HEK293 (cell line): ENCODE results near the gene TRAM2.
A peak's percentile ranks its signal among the peaks of the same experiment; 100 is the strongest.

Source experiments
- CTCF ChIA-PET: fragments of 350-600 bp; formaldehyde crosslinking; extraction: SDS; loops from one replicate; lab custom pipeline; 2021; ENCODE audit warnings: antibody characterized with exemption; lab: Yijun Ruan, JAX
- POLR2A ChIA-PET: fragments of 300-600 bp; formaldehyde crosslinking; extraction: SDS; loops from one replicate; lab custom pipeline; 2020; ENCODE audit warnings: antibody characterized with exemption, inconsistent platforms; lab: Yijun Ruan, JAX
- H3K27ac ChIP-seq: fragments of 200-500 bp; sonication (Bioruptor generic); 2 replicates; pipeline ENCODE4 v1.5.1; 2014; ENCODE audit warnings: low read depth, low read length, control low read depth, inconsistent platforms; ENCODE audit errors: extremely low read depth
- H3K36me3 ChIP-seq, 2 experiments: fragments of 200-500 bp in 1 of 2; sonication (Bioruptor generic) in 1 of 2; 1 replicate in 1 of 2; 2 replicates in 1 of 2; pipeline ENCODE4 v1.5.1; 2014 to 2017; ENCODE audit warnings: inconsistent platforms in 2 of 2, low read length in 2 of 2; ENCODE audit not compliant: control insufficient read depth in 2 of 2, insufficient read depth in 1 of 2
- H3K4me1 ChIP-seq: fragments of 200-500 bp; sonication (Bioruptor generic); 2 replicates; pipeline ENCODE4 v1.5.1; 2014; ENCODE audit warnings: mild to moderate bottlenecking, low read length, inconsistent platforms; ENCODE audit not compliant: control insufficient read depth, insufficient read depth
- H3K4me3 ChIP-seq: 2 replicates; pipeline ENCODE4 v1.5.1; 2011; ENCODE audit warnings: low read depth, mild to moderate bottlenecking, control low read depth, low read length, moderate library complexity
- H3K9me3 ChIP-seq: fragments of 200-500 bp; sonication (Bioruptor generic); 2 replicates; pipeline ENCODE4 v1.5.1; 2014; ENCODE audit warnings: low read depth, low read length, inconsistent platforms; ENCODE audit not compliant: control insufficient read depth, insufficient read depth
- AEBP2 ChIP-seq: fragments of 450-650 bp; formaldehyde crosslinking; IDR thresholded peaks from 2 replicates; pipeline ENCODE4 v1.5.1; 2016; ENCODE audit warnings: missing biosample characterization, missing genetic modification characterization, borderline replicate concordance
- KLF10 ChIP-seq: fragments of 450-650 bp; IDR thresholded peaks from 2 replicates; pipeline ENCODE4 v1.5.1; 2018; ENCODE audit warnings: missing biosample characterization, mild to moderate bottlenecking, missing genetic modification characterization
- MZF1 ChIP-seq: fragments of 450-650 bp; formaldehyde crosslinking; IDR thresholded peaks from 2 replicates; pipeline ENCODE4 v1.5.1; 2017; ENCODE audit warnings: missing biosample characterization, missing genetic modification characterization, borderline replicate concordance
- PATZ1 ChIP-seq: fragments of 450-650 bp; formaldehyde crosslinking; IDR thresholded peaks from 2 replicates; pipeline ENCODE4 v1.5.1; 2016; ENCODE audit warnings: missing biosample characterization, missing genetic modification characterization
- PRDM10 ChIP-seq: fragments of 450-650 bp; formaldehyde crosslinking; IDR thresholded peaks from 2 replicates; pipeline ENCODE4 v1.5.1; 2016; ENCODE audit warnings: missing biosample characterization, missing genetic modification characterization
- REPIN1 ChIP-seq: fragments of 450-650 bp; formaldehyde crosslinking; IDR thresholded peaks from 2 replicates; pipeline ENCODE4 v1.5.1; 2017; ENCODE audit warnings: missing biosample characterization, missing genetic modification characterization, low read depth
- ZBTB17 ChIP-seq: fragments of 450-650 bp; formaldehyde crosslinking; IDR thresholded peaks from 2 replicates; pipeline ENCODE4 v1.5.1; 2016; ENCODE audit warnings: missing biosample characterization, missing genetic modification characterization
- ZNF157 ChIP-seq: fragments of 450-650 bp; formaldehyde crosslinking; IDR thresholded peaks from 2 replicates; pipeline ENCODE4 v1.5.1; 2016; ENCODE audit warnings: missing biosample characterization, missing genetic modification characterization
- ZNF174 ChIP-seq: fragments of 450-650 bp; formaldehyde crosslinking; IDR thresholded peaks from 2 replicates; pipeline ENCODE4 v1.5.0; 2017; ENCODE audit warnings: missing biosample characterization, mild to moderate bottlenecking, missing genetic modification characterization
- ZNF311 ChIP-seq: fragments of 450-650 bp; formaldehyde crosslinking; IDR thresholded peaks from 2 replicates; pipeline ENCODE4 v1.5.1; 2017; ENCODE audit warnings: missing biosample characterization, missing genetic modification characterization, borderline replicate concordance
- ZNF362 ChIP-seq: fragments of 450-650 bp; formaldehyde crosslinking; IDR thresholded peaks from 2 replicates; pipeline ENCODE4 v1.5.1; 2016; ENCODE audit warnings: missing biosample characterization, missing genetic modification characterization
- ZNF366 ChIP-seq: fragments of 450-650 bp; formaldehyde crosslinking; conservative IDR thresholded peaks from 2 replicates; pipeline ENCODE4 v1.5.1; 2016; ENCODE audit warnings: missing biosample characterization, missing genetic modification characterization
- ZNF514 ChIP-seq: fragments of 450-650 bp; formaldehyde crosslinking; IDR thresholded peaks from 2 replicates; pipeline ENCODE4 v1.5.1; 2016; ENCODE audit warnings: missing biosample characterization, missing genetic modification characterization
- ZNF561 ChIP-seq: fragments of 450-650 bp; IDR thresholded peaks from 2 replicates; pipeline ENCODE4 v1.5.1; 2018; ENCODE audit warnings: missing biosample characterization, missing genetic modification characterization, borderline replicate concordance
- ZNF621 ChIP-seq: fragments of 450-650 bp; formaldehyde crosslinking; IDR thresholded peaks from 2 replicates; pipeline ENCODE4 v1.5.1; 2017; ENCODE audit warnings: missing biosample characterization, missing genetic modification characterization
- ZNF677 ChIP-seq: fragments of 450-650 bp; IDR thresholded peaks from 2 replicates; pipeline ENCODE4 v1.5.0; 2018; ENCODE audit warnings: missing biosample characterization, mild to moderate bottlenecking, missing genetic modification characterization, moderate library complexity
- ZSCAN30 ChIP-seq: fragments of 450-650 bp; IDR thresholded peaks from 2 replicates; pipeline ENCODE4 v1.5.1; 2018; ENCODE audit warnings: missing biosample characterization, mild to moderate bottlenecking, missing genetic modification characterization, moderate library complexity

The TRAM2 gene

GRCh38 chr6:52588087-52588709 lies 11.3 kb upstream of the TRAM2 start:
- Histone ChIP-seq H3K9me3 (no peaks in the 10 kb centered on the region), H3K27ac (no peak overlapping the region), H3K36me3 (no peaks in the 10 kb centered on the region; a peak in 1 of 3 replicates), H3K4me1 (peaks cover 3% of the 10 kb centered on the region; the same call in 1 of the 2 replicates), H3K4me3 (no peak overlapping the region)
- TF ChIP-seq MZF1: no peak
- no peak for TF ChIP-seq ZSCAN30
- TF ChIP-seq PRDM10 (tag by site-specific recombination): peak; percentile 72
- POLR2A ChIA-PET: no interaction called here
- CTCF ChIA-PET: interaction anchor here (2.5 to 3.5 kb wide), 2 partner anchors 17 to 172 kb away, joined by 18 read pairs; no protein-coding TSS in a partner anchor

GRCh38 chr6:52587001-52587400 lies 10.1 kb upstream of the TRAM2 start:
- CTCF ChIA-PET: interaction anchor here (1.6 kb wide), 1 partner anchor 19 kb away, joined by 4 read pairs; no protein-coding TSS in a partner anchor
- POLR2A ChIA-PET: no interaction called here
- peaks cover 3% of the 10 kb centered on the region; the same call in 1 of the 2 replicates for H3K4me1 ChIP-seq
- no peak overlapping the region for H3K4me3 ChIP-seq
- H3K36me3 ChIP-seq: peaks cover 0 to 6% of the 10 kb centered on the region in 2 experiments; a peak in 2 of 3 replicates
- H3K9me3 ChIP-seq: no peaks in the 10 kb centered on the region
- H3K27ac ChIP-seq: no peak overlapping the region
- TF ChIP-seq REPIN1 (tag by site-specific recombination): no peak
- TF ChIP-seq ZNF311 (tag by site-specific recombination): no peak
- TF ChIP-seq ZNF561 (tag by site-specific recombination): no peak
- peak; percentile 75; the same call in 1 of the 2 replicates for TF ChIP-seq ZBTB17 (tag by site-specific recombination)
- no peak for TF ChIP-seq ZNF514 (tag by site-specific recombination)
- TF ChIP-seq ZNF157: no peak
- no peak for TF ChIP-seq ZNF362 (tag by site-specific recombination)
- TF ChIP-seq KLF10 (tag by site-specific recombination): no peak
- no peak for TF ChIP-seq ZNF174 (tag by site-specific recombination)
- TF ChIP-seq AEBP2 (tag by site-specific recombination): no peak
- no peak for TF ChIP-seq ZNF677 (tag by site-specific recombination)
- TF ChIP-seq PATZ1 (tag by site-specific recombination): no peak
- TF ChIP-seq ZNF621 (tag by site-specific recombination): no peak
- TF ChIP-seq ZNF366 (tag by site-specific recombination): 0 out of 2 replicates have a peak, but pooled peaks have one; percentile 31
